Measurements from ENCODE around the gene DENND4B.
A peak's percentile ranks its signal among the peaks of the same experiment; 100 is the strongest.
"Not testable (repeated sequence)": the region's sequence is repeated elsewhere in the genome, so short reads cannot be mapped to it uniquely, and the experiment has no call there.

Gene DENND4B, protein sequence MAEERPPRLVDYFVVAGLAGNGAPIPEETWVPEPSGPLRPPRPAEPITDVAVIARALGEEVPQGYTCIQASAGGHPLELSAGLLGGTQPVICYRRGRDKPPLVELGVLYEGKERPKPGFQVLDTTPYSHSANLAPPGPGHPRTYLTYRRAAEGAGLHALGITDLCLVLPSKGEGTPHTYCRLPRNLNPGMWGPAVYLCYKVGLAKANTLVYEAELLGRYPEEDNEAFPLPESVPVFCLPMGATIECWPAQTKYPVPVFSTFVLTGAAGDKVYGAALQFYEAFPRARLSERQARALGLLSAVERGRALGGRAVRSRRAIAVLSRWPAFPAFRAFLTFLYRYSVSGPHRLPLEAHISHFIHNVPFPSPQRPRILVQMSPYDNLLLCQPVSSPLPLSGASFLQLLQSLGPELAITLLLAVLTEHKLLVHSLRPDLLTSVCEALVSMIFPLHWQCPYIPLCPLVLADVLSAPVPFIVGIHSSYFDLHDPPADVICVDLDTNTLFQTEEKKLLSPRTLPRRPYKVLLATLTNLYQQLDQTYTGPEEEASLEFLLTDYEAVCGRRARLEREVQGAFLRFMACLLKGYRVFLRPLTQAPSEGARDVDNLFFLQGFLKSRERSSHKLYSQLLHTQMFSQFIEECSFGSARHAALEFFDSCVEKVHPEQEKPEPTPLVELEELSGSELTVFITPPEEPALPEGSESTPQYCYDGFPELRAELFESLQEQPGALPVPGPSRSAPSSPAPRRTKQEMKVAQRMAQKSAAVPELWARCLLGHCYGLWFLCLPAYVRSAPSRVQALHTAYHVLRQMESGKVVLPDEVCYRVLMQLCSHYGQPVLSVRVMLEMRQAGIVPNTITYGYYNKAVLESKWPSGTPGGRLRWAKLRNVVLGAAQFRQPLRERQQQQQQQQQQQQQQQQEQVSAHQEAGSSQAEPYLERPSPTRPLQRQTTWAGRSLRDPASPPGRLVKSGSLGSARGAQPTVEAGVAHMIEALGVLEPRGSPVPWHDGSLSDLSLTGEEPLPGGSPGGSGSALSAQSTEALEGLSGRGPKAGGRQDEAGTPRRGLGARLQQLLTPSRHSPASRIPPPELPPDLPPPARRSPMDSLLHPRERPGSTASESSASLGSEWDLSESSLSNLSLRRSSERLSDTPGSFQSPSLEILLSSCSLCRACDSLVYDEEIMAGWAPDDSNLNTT (N-terminal part only)

DNA sequence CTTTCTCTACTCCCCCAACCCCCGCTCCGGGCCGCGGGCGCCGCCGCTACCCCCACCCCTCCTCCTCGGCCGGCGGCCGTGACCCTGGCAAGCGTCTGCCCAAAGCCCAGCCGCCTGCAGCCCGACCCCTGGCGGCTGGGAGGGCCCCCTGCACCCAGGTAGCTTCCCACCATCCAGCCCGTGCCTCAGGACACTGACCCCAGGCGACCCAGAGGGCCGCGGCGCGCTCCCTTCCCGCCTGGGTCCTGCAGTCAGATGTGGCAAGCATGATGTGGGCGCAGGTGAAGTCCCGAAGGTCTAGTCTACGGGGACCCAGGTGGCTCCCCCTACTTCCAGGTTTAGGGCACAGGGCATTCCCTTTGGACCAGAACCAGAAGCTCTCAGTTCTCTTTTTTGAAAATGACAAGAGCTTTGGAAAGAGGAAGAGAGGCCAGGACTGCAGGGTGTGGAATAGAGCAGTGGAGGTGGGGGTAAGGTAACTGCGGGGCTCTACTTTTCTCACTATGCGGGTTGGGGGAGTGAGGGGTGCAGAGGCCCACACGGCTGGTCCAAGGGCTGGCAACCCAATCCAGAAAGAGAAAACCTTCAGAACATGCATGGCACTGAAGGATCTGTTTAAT, at the start of gene DENND4B:
Gene DENND4B, minus strand, starts transcription at position 97 of the 620 bp plus-strand sequence. CDS start 2,344 bp downstream, outside the sequence.
- DNase-seq, result peak in 1 of 2 experiments; percentile 33

DNA sequence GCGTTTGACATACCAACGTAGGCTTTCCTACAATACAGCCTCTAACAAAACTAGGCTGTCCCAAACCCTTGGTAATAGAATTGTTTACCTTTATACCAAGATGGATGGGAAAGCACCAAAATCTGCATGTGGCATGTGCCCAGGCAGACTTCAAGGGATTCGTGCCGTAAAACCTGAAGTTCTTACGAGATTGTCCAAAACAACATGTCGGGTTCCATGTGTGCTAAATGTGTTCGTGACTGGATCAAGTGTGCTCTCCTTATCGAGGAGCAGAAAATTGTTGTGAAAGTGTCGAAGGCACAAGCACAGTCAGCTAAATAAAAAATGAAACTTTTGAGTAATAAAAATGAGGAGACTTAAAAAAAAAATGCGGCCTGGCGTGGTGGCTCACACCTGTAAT, 49.1 kb upstream of the DENND4B start:
- no peak for DNase-seq

DNA sequence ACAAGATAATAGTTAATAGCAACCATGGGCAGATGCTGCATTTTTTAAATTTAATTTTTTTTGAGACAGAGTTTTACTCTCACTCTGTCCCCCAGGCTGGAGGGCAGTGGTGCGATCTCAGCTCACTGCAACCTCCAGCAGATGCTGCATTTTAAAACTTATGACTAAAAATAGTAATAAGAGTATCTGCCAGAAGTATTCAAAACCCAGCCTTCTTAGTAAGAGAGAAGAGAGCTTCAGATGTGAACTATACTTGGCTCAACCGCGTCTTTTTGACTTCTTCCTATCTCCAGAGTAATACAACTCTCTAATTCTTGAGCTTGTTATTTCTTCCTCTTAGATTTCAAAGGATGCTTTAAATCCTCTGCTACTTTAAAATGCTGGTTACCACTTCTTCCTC, 48.7 kb upstream of the DENND4B start:
- DNase-seq, result no peak

DNA sequence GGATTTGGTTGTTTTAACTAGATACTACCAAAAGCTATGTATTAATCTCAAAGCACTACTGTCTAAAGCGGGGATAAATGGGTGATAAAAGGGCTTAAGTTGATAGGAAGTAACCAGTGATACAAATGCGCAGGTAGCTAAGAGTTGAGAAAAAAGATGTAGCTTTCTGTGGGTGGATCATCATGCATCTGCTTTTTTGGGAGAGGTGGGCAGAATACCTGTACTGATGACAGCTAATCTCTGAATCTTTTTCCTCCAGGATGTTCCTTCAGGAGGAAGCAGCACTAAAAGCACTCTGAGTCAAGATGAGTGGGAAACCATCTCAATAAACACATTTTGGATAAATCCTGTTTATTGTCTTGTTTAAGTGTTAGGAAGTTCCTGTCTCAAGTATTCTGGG, 45.3 kb upstream of the DENND4B start:
- DNase-seq, result no peak

DNA sequence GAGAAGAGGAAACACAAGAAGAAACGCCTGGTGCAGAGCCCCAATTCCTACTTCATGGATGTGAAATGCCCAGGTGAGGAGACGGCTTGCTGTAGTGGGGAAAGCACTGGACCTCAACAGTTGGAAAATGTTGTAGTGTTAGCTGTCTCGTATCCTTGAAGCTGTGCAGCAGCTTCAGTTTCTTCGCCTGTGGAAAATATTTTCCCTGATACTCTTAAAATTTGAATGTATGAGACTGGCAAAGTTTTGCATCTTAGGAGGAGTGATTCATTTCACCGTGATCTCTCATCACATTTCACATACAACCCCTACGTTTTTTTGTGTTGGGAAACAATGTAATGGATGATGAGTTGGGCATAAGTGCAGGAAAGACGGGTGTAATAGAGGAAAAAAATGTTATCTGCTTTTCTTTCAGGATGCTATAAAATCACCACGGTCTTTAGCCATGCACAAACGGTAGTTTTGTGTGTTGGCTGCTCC, 44.7 kb upstream of the DENND4B start:
- no peak for DNase-seq

DNA sequence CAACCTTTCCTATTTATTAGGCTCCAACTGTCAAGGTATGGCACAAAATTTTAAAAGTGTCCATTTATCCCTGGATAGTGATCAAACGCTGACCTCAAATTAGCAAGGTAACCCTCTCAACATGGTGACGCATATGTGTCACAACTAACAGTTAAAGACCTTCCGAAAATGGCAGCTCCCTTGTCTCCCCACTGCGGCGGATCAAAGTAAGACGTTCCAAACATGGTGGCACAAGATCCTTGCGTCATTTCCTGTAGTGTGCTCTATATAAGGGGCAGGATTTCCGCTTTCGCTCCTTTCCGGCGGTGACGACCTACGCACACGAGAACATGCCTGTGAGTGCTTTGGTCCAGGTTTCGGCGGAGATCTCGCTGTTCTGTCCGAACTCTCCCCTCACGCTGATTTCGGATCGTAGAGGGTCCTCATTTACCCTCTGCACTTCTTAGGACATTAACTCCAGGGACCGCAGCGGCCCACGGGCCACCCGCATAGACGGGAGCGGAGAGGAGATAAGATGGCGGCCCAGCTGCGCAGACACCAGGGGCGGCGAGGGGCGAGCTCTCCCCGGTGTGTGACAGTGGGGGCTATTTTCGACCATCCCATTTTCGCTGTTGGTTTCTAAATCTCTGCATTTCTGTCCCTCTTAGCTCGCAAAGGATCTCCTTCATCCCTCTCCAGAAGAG, 44.1 kb upstream of the DENND4B start, which contains the start of gene RPS27:
Gene RPS27, plus strand, starts transcription at position 295 of the 683 bp plus-strand sequence. Its CDS starts 35 bp downstream, at position 330.
- peak; percentile 85 to 98 for DNase-seq

DNA sequence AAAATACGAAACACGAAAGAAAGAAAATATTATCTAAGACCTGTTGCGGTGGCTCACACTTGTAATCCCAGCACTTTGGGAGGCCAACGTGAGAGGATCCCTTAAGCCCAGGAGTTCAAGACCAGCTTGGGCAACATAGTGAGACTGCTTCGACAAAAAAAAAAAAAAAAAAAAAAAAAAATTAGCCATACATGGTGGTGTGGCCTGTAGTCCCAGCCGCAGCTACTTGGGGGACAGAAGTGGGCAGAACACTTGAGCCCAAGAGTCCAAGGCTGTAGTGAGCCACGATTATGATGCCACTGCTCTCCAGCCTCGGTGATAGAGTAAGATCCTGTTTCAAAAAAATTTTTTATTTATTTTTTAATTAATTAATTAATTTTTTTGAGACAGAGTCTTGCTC, 41.1 kb upstream of the DENND4B start:
- DNase-seq, result no peak

DNA sequence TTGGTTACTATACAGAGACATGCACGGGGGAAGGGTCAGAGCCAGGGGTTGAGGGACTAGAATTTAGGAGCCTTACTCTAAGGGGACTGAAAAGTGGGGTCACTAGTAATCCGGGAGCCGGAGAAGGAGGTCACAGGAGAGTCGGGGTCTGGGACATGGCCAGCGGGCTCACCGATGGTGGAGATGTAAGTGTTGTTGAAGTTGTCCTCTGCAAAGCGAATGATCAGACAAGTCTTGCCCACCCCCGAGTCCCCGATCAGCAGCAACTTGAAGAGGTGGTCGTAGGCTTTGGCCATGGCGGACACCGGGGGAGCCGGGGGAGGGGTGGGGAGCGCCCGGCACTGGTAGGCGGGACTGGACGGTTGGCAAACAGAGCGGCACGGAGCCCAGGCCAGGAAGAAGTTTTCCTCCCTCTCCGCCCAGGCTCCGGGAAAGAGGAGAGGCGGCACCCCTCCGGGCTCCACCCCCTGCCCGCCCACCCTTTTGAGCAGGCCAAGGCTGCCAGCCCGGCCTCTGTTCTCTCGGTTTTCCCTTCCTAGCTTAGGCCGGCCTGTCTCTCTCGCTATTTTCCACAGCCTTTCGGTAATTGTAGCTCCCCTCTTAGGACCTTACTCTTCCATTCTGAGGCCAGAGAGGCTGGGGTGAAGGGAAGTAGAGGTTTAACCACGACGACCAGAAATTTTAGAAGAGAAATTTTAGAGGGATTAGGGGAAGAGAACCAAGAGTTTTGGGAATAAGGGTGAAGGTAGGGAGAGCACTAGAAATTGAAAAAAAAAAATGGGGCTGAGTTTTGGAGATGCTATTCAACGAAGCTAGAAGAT, 39.6 kb upstream of the DENND4B start, which contains the start of gene RAB13:
Gene RAB13, minus strand, starts transcription at position 399 of the 821 bp plus-strand sequence. Its CDS starts 103 bp downstream, at position 296.
- no peak for DNase-seq

DNA sequence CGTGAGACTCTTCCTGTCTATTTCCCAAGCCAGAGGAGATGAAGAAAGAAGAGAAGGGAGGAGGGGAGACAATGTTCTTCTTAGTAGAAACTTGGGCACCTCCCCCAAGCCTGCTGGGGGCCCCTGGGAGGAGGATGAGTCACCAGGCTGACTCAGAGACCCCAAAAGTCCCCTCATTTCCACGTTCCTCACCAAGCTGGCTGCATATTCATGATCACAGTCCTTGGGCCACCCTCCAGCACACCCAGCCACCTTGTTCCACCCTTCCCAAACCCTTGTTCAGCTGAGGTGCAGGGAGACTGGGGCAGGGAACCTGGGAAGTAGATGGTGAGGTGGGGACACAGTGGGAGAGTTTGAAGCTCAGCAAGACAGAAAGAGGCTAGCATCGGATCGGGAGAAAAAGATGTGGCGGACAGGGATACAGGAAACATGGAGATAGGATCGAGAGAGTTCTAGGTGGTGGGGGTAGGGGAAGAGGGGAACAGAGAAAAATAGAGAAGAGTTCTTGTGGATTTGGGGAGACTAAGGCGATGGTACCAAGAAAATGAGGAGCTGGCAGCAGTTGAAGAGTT, 38.9 kb upstream of the DENND4B start:
- no peak for DNase-seq

DNA sequence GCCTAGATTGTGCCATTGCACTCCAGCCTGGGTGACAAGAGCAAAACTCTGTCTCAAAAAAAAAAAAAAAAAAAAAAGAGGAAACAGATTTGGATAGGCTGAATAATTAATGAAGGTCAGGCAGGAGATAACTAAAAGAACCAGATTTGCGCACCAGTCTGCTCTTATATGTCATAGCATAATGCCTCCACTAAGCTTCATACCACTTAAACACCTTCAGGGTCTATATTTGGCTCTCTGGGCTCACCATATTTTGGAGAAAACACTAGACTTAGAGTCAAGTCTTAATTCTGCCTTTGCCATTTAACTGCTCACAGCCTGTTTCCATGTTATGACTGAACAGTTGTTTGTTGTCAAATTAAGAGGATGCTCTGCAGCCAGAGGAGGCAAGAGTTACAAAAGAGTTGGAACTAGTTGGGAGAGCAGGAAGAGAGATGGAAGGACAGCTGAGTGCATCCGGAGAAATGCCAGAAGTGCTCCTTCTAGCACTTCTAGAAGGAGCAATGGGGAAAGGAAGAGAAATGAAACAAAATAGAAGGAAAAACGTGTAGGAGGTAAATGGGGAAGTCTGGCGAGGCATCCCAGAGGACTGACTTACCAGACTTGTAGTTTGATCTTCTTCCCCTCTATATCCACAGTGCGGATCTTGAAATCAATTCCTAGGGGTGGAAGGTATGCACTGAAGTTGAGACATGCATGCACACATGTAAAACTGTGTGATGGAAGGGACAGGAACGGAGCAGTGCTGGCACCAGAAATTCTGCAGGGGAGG, 37.8 kb upstream of the DENND4B start:
- DNase-seq, result no peak

DNA sequence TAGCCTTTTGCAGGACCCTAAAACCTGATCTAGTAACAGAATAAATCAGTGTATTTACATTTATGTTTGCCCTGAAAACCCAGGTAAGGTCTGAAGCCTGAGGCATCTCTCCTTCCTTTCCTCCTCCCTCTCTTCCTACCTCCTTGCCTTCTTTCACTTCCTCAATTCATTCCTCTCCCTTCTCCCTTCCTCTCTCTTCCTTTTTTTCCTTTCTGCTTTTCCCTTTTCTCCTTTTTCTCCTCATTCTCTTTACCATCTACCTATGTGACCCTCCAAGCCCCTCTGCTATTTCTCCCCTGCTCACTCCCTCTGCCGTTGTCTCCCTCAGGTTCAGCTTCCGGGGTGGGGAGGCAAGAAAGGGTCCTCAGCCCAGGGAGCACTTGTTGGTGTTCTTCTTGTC, 35.2 kb upstream of the DENND4B start:
- not testable (repeated sequence) for DNase-seq

DNA sequence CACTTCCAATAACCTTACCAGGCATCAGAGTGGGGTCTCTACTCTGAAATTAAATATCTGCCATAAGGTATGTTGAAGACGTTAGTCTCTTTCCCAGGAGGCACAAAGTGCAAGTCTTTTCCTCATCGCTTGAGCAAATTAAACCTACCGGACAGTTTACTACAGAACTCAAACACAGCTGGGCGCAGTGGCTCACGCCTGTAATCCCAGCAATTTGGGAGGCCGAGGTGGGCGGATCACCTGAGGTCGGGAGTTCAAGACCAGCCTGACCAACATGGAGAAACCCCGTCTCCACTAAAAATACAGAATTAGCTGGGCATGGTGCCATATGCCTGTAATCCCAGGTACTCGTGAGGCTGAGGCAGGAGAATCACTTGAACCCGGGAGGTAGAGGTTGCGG, 32.6 kb upstream of the DENND4B start:
- not testable (repeated sequence) for DNase-seq

DNA sequence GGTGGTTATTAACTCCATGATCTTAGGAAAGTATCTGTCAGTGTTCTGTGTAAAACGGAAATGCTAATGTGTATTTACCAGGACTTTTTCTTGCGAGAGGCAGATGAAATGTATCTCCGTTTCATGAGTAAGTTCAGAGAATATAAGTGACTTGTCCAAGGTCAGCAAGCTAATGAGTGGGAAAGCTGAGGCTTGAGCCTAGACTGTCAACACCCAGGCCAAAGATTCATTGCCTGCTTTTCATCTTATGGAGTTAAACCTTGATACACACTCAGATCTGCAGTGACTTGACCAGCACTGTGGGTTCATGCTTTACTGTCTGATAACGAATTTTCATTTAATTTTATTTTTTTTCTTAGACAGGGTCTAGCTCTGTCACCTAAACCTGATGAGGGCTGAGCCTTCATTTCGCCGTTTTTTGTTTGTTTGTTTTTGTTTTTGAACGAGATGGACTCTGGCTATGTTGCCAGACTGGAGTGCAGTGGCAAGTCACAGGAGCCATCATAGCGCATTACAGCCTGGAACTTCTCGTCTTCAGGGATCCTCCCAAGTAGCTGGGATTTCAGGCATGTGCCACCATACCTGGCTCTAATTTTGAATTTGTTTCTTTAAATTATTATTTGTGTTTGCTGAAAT, 31.9 kb upstream of the DENND4B start:
- DNase-seq, result no peak

DNA sequence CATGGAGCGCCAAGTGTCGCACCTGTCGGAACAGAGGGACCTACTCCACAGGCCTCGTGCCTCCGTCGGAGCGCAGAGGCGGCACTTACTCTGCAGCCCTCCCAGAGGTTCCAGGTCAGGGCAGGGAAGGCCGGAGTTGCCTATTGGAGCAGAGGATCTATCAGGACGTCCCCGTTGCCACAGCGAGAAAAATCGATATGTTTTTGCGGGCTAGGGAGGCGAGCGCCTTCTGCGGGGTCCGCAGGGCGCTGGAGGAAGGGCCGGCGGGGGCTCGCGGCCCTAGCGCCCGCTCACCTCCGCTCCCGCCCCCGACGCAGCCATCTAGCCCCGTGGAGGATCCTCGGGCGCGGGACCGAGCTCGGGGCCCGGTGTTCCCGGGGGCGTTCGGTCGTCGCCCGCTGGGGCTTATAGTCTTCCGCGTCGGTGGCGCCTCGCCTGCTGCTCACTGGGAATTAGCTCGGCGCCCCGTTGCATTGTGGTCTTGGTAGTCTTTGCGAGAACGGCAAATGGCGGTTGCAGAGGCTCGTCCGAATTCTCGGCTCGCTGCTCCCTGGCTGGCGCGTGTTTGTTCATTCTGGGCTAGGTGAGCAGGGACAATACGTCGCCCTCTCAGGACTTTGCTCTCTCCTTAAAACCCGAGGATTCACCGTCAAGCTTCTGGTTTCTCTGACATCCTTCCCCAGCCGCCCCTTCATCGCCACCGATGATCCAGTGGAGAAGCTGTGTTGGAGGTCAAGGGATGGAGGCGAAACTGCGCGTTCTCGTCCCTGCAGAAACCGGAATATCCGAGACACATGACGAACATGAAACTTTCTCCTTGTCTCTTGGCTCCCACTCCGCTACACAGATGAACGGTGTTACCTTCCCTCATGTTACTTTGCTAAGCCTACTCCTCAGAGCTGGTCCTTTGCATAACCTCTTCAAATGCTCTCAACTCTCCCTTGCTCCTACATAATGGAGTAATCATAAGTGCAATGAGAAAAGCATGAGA, 31.0 kb upstream of the DENND4B start, which contains the start of gene JTB:
Gene JTB, minus strand, starts transcription at position 425 of the 991 bp plus-strand sequence. Its CDS starts 422 bp downstream, at position 3.
- DNase-seq, result peak in 1 of 2 experiments; percentile 69

DNA sequence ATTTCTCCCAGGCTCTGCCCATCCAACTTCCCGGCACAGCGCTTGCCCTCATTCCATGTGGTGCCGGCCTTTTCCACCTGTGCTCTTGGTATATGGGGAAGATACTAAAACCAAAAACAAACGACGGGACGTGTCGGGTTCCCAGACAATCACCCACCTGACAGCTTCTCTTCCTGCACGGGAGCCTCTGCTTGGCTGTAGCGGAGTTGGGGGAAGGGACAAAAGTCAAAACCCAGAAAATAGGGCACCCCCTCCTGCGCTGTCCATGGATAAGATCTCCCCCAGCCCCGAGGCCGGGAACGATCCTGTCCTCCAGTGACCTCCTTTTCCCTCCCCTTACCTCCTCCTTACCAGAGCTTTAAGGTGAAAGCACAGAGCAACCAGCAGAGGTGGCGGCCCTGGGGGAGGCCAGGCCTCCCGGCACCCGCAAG, 30.3 kb upstream of the DENND4B start:
- no peak for DNase-seq

DNA sequence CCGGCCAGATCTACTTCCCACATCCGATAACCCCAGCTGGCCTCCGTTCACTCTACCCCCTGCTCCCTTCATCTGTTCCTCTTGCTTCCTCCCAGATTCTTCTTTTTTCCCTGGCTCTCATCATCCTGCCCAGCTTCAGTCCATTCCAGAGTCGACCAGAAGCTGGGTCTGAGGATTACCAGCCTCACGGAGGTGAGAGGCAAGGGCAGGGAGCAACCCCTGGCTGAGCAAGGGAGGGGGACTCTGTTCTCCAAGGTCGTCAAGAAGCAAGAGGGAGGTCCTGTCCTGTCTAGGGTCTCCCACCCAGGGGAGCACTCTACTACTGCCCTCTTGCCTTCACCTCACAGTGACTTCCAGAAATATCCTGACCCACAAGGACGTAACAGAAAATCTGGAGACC, 27.0 kb upstream of the DENND4B start:
- no peak for DNase-seq

DNA sequence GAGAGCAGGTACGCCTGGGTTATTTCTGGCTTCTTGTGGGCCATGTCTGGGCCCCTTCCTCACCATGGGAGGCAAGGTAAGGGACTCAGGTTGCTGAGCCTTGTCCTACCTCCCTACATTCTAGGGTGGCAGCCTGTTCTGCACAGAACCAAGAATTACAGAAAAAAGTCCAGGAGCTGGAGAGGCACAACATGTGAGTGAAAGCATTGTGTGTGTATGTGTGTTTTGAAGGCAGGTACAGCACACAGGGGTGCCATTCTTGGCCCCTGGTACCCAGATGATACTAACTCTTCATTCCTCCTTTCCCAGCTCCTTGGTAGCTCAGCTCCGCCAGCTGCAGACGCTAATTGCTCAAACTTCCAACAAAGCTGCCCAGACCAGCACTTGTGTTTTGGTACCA, 26.6 kb upstream of the DENND4B start:
- no peak for DNase-seq

Measured in cerebellar nuclear complex (tissue), 1 donor.